HepG2 (cell line): ENCODE measurements around the gene LRRC45. TPM values are rescaled to one million over a fixed set of nuclear protein-coding genes. Genes with fewer than 3 reads are reported as not detected.

ENCODE experiments used
- ASH2L ChIP-seq: fragments of 300-600, 200-600 bp; sonication (generic); IDR thresholded peaks from 2 replicates; pipeline ENCODE4 v1.7.0; 2017; ENCODE audit warnings: low read depth, mild to moderate bottlenecking, moderate library complexity, mixed read lengths, low read length; ENCODE audit not compliant: insufficient read length
- BCL6 ChIP-seq: IDR thresholded peaks from 2 replicates; pipeline ENCODE4 v1.6.1; 2016; ENCODE audit warnings: missing genetic modification reagents, missing compliant biosample characterization
- CENPT ChIP-seq: sonication (generic); formaldehyde crosslinking; IDR thresholded peaks from 2 replicates; pipeline ENCODE4 v1.8.0; 2022; ENCODE audit warnings: low read depth, mild to moderate bottlenecking, moderate library complexity, missing genetic modification reagents
- CENPX ChIP-seq: sonication (generic); formaldehyde crosslinking; IDR thresholded peaks from 2 replicates; pipeline ENCODE4 v1.9.0; 2021; ENCODE audit warnings: mild to moderate bottlenecking, missing genetic modification reagents, moderate library complexity
- EP300 ChIP-seq, 3 experiments: sonication (generic) in 1 of 3; formaldehyde crosslinking in 1 of 3; IDR thresholded peaks; 2 replicates each; pipeline versions ENCODE4 v1.5.1 to v1.6.1; 2011 to 2020; ENCODE audit warnings: low read depth in 2 of 3, low read length in 2 of 3, borderline replicate concordance in 1 of 3, improper control_type of control experiment in 1 of 3, mild to moderate bottlenecking in 1 of 3, missing genetic modification reagents in 1 of 3, moderate library complexity in 1 of 3
- JDP2 ChIP-seq: sonication (generic); formaldehyde crosslinking; IDR thresholded peaks from 2 replicates; pipeline ENCODE4 v1.8.1; 2022; ENCODE audit warnings: missing genetic modification reagents, borderline replicate concordance
- KAT2B ChIP-seq: fragments of 150-350 bp; IDR thresholded peaks from 2 replicates; pipeline ENCODE4 v1.6.1; 2014; ENCODE audit warnings: low read depth, low read length, borderline replicate concordance
- MAFK ChIP-seq, 2 experiments: IDR thresholded peaks in 1 of 2; conservative IDR thresholded peaks in 1 of 2; 2 replicates each; pipeline ENCODE4 v1.6.1; 2011; ENCODE audit warnings: improper control_type of control experiment in 2 of 2, low read length in 2 of 2
- NBN ChIP-seq: fragments of 450-650 bp; conservative IDR thresholded peaks from 2 replicates; pipeline ENCODE4 v1.6.1; 2017
- PITX1 ChIP-seq: sonication (generic); formaldehyde crosslinking; IDR thresholded peaks from 2 replicates; pipeline ENCODE4 v1.5.1; 2020; ENCODE audit warnings: mild to moderate bottlenecking, missing genetic modification reagents
- RFX1 ChIP-seq: fragments of 450-650 bp; IDR thresholded peaks from 2 replicates; pipeline ENCODE4 v1.6.1; 2017
- TAF15 ChIP-seq: fragments of 200-400 bp; formaldehyde crosslinking; IDR thresholded peaks from one replicate; pipeline ENCODE4 v1.6.1; 2018; ENCODE audit warnings: mild to moderate bottlenecking, low read depth, low read length; ENCODE audit not compliant: poor library complexity, severe bottlenecking
- ZFP62 ChIP-seq: sonication (generic); formaldehyde crosslinking; IDR thresholded peaks from 2 replicates; pipeline ENCODE4 v1.4.0; 2020; ENCODE audit warnings: missing genetic modification reagents
- ZNF256 ChIP-seq: sonication (generic); formaldehyde crosslinking; conservative IDR thresholded peaks from 2 replicates; pipeline ENCODE4 v1.4.0; 2020; ENCODE audit warnings: missing genetic modification reagents
- ZNF460 ChIP-seq: sonication (generic); formaldehyde crosslinking; IDR thresholded peaks from 2 replicates; pipeline ENCODE4 v1.5.1; 2020; ENCODE audit warnings: missing genetic modification reagents, mild to moderate bottlenecking, borderline replicate concordance
- ZNF564 ChIP-seq: sonication (generic); formaldehyde crosslinking; IDR thresholded peaks from 2 replicates; pipeline ENCODE4 v1.8.1; 2023; ENCODE audit warnings: mild to moderate bottlenecking, missing genetic modification reagents
- ZNF670 ChIP-seq: sonication (generic); formaldehyde crosslinking; IDR thresholded peaks from 2 replicates; pipeline ENCODE4 v1.8.0; 2022; ENCODE audit warnings: mild to moderate bottlenecking, missing genetic modification reagents, borderline replicate concordance
- polyA plus RNA-seq, 8 experiments: library from polyadenylated mRNA; depleted of rRNA in 3 of 8; stranded (reverse) in 7 of 8; unstranded in 1 of 8; fragments of >200 nt; fragmentation: Illumina TruSeq in 4 of 8; extraction: Trizol in 4 of 8; gene quantifications; 2 replicates each; pipeline versions ENCODE4 v1.2.1 to v1.2.3, GENCODE V29; 2011 to 2016; ENCODE audit warnings: low read depth in 4 of 8, missing spikeins in 1 of 8, mixed read lengths in 1 of 8; ENCODE audit not compliant: insufficient read depth in 1 of 8
- total RNA-seq, 5 experiments: library from RNA; depleted of rRNA; stranded (reverse); fragments of >200 nt; fragmentation: Illumina TruSeq; extraction: Trizol; gene quantifications; 2 replicates each; pipeline ENCODE4 v1.2.3, GENCODE V29; 2016; ENCODE audit warnings: low read depth in 1 of 5
- TF ChIP-seq, protein P1 (sequence below): sonication (generic); formaldehyde crosslinking; IDR thresholded peaks from 2 replicates; pipeline ENCODE4 v1.8.1; 2023; ENCODE audit warnings: mild to moderate bottlenecking, moderate library complexity, missing genetic modification reagents
- TF ChIP-seq, protein P2 (sequence below): sonication (generic); formaldehyde crosslinking; IDR thresholded peaks from 2 replicates; pipeline ENCODE4 v1.5.0; 2020; ENCODE audit warnings: missing genetic modification reagents
- TF ChIP-seq, protein P3 (sequence below): sonication (generic); formaldehyde crosslinking; conservative IDR thresholded peaks from 2 replicates; pipeline ENCODE4 v1.4.0; 2020; ENCODE audit warnings: missing genetic modification reagents
- TF ChIP-seq, protein P4 (sequence below): sonication (generic); formaldehyde crosslinking; IDR thresholded peaks from 2 replicates; pipeline ENCODE4 v1.4.0; 2020; ENCODE audit warnings: missing genetic modification reagents
- TF ChIP-seq, protein P5 (sequence below): sonication (generic); formaldehyde crosslinking; IDR thresholded peaks from 2 replicates; pipeline ENCODE4 v1.4.0; 2020; ENCODE audit warnings: low read depth, mild to moderate bottlenecking, missing genetic modification reagents

Gene LRRC45
- total and polyA plus RNA-seq, 2 of the 13 experiments (the other 11 are each of a cell fraction or from before 2014, with no cell fraction given) = 11.6 to 48.1 TPM

DNA sequence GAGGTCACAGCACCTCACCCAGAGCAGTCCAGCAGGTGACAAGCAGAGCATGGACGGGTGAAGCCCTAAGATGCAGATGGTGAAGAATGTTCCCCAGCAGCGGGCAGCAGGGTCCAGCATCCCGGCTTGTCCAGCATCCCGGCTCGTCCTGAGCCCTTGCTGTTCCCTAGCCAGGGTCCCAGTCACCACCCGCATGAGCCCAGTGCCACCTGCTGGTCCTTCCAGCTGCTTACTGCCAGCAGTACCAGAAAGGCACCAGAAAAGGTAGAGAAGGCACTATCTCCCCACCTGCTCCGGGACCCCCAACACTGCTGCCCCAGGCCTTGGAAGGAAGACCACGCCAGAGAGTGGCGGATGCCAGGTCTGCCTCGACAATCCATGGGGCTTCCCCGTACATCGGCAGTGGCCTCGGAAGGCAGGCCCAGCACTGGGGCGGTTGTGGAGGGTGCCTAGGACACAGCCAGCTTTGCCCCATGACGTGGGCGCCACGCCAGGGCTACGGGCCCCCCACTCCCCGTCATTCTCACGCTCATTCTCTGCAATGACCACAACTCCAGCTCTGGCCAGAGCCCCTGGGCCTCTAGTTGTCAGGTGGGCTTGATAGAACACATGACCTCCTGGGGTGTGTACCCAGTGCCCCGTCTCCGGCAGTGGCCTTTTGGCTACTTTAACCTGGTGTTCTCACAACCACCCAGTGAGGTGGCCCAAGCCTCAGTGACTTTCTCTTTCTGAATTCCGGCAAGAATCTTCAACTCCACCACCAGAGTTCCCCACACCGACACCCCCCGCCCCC, 1.8 kb upstream of the LRRC45 start (continued):
- TF ChIP-seq EP300 (IDR thresholded peaks at IDR 0.05; ENCODE audit: low read depth in 2 of 2, low read length in 2 of 2) (0 out of 4 replicates have a peak, but pooled peaks of 1 of the 2 experiments have one; percentile 18), EP300 (CRISPR knock-in tag; IDR thresholded peaks at IDR 0.05; ENCODE audit: borderline replicate concordance) (0 out of 2 replicates have a peak, but pooled peaks have one; percentile 32), ZNF460 (CRISPR knock-in tag) (no peak; the same call in 1 of the 2 replicates), PITX1 (CRISPR knock-in tag) (peak; percentile 64), CENPT (CRISPR knock-in tag) (peak; percentile 48; the same call in 1 of the 2 replicates), RFX1 (no peak), ZNF564 (CRISPR knock-in tag) (no peak; the same call in 1 of the 2 replicates), NBN (no peak), ZNF670 (CRISPR knock-in tag) (no peak), KAT2B (no peak), JDP2 (CRISPR knock-in tag) (no peak), ZFP62 (no peak), TAF15 (peak; percentile 38), ASH2L (no peak), MAFK (conservative IDR thresholded peaks at IDR 0.05 in 1 of 2, IDR thresholded peaks at IDR 0.05 in 1 of 2; ENCODE audit: low read length in 2 of 2) (no peak), CENPX (CRISPR knock-in tag) (no peak), ZNF256 (CRISPR knock-in tag) (no peak), BCL6 (CRISPR knock-in tag) (0 out of 2 replicates have a peak, but pooled peaks have one; percentile 6)
- TF ChIP-seq, protein P1, sequence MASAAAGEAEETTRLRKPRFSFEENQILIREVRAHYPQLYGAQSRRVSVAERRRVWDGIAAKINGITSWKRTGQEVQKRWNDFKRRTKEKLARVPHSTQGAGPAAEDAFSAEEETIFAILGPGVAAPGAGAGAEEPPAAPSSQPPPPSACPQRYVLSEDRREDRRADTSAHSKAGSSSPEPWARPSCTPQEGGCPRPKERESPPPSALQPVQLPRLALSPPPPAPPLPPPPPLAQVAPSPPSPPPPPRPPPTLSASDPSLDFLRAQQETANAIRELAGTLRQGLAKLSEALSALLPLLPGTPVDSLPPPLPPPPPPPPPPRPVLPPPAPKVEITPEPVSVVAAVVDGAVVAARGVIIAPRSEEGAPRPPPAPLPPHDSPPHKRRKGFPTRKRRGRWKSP (CRISPR knock-in tag) = peak; percentile 65
- TF ChIP-seq, protein P2, sequence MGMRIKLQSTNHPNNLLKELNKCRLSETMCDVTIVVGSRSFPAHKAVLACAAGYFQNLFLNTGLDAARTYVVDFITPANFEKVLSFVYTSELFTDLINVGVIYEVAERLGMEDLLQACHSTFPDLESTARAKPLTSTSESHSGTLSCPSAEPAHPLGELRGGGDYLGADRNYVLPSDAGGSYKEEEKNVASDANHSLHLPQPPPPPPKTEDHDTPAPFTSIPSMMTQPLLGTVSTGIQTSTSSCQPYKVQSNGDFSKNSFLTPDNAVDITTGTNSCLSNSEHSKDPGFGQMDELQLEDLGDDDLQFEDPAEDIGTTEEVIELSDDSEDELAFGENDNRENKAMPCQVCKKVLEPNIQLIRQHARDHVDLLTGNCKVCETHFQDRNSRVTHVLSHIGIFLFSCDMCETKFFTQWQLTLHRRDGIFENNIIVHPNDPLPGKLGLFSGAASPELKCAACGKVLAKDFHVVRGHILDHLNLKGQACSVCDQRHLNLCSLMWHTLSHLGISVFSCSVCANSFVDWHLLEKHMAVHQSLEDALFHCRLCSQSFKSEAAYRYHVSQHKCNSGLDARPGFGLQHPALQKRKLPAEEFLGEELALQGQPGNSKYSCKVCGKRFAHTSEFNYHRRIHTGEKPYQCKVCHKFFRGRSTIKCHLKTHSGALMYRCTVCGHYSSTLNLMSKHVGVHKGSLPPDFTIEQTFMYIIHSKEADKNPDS (CRISPR knock-in tag) = no peak
- TF ChIP-seq, protein P3, sequence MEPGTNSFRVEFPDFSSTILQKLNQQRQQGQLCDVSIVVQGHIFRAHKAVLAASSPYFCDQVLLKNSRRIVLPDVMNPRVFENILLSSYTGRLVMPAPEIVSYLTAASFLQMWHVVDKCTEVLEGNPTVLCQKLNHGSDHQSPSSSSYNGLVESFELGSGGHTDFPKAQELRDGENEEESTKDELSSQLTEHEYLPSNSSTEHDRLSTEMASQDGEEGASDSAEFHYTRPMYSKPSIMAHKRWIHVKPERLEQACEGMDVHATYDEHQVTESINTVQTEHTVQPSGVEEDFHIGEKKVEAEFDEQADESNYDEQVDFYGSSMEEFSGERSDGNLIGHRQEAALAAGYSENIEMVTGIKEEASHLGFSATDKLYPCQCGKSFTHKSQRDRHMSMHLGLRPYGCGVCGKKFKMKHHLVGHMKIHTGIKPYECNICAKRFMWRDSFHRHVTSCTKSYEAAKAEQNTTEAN (CRISPR knock-in tag) = 0 out of 2 replicates have a peak, but pooled peaks have one; percentile 20
- TF ChIP-seq, protein P4, sequence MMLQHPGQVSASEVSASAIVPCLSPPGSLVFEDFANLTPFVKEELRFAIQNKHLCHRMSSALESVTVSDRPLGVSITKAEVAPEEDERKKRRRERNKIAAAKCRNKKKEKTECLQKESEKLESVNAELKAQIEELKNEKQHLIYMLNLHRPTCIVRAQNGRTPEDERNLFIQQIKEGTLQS (CRISPR knock-in tag) = no peak; the same call in 1 of the 2 replicates
- TF ChIP-seq, protein P5, sequence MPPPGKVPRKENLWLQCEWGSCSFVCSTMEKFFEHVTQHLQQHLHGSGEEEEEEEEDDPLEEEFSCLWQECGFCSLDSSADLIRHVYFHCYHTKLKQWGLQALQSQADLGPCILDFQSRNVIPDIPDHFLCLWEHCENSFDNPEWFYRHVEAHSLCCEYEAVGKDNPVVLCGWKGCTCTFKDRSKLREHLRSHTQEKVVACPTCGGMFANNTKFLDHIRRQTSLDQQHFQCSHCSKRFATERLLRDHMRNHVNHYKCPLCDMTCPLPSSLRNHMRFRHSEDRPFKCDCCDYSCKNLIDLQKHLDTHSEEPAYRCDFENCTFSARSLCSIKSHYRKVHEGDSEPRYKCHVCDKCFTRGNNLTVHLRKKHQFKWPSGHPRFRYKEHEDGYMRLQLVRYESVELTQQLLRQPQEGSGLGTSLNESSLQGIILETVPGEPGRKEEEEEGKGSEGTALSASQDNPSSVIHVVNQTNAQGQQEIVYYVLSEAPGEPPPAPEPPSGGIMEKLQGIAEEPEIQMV (CRISPR knock-in tag) = 0 out of 2 replicates have a peak, but pooled peaks have one; percentile 68
